Measurements from ENCODE around the gene UIMC1.

UIMC1 gene

DNA sequence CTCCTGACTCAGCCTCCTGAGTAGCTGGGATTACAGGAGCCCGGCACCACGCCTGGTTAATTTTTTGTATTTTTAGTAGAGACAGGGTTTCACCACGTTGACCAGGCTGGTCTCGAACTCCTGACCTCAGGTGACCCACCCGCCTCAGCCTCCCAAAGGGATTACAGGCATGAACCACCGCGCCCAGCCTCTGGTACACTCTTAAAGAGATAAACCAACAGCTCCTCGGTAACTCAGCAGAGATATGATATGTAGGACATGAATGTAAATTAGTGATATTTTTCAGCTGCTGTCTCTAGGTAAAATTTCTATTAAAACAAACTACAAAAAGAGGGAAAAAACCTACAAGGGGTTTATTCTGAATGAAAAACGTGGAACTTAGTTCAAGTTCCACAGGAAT, 64.6 kb downstream of the UIMC1 start:
- Histone ChIP-seq H4K20me1 (peaks cover 60% of the 10 kb centered on the region; the same call in 1 of the 2 replicates), H3K4me3 (no peak overlapping the region), H3K4me2 (no peak overlapping the region), H3K36me3 (peaks cover 93% of the 10 kb centered on the region), H3K27me3 (no peaks in the 10 kb centered on the region), H3K4me1 (no peaks in the 10 kb centered on the region), H3K27ac (no peak overlapping the region), H3K9ac (no peak overlapping the region), H3K9me3 (no peaks in the 10 kb centered on the region)
- no peak for TF ChIP-seq Cebpa-rat (IDR thresholded peaks at IDR 0.05)

DNA sequence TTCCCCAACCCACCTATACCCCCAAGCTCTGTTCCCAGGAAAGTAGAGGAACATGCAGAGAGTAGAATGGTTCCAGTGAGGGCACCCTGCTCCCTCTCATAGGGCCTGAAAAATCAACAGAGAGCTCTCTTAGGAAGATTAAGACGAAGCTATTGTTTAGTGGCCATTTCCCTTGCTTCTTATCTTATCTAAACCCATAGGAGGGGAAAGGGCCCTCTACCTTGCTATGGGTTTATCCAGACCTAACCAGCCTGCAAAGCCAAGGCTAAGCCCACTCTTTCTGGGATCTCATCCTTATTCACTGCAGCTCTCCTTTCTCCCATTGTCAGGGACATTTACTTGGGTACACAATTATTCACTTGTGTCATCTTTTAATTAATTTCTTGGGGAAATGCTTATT, 68.1 kb downstream of the UIMC1 start:
- Histone ChIP-seq H3K4me2 (no peak overlapping the region), H4K20me1 (peaks cover 50% of the 10 kb centered on the region), H3K4me1 (no peaks in the 10 kb centered on the region), H3K36me3 (peaks cover 94% of the 10 kb centered on the region), H3K9me3 (no peaks in the 10 kb centered on the region), H3K9ac (no peak overlapping the region), H3K27ac (no peak overlapping the region), H3K4me3 (no peak overlapping the region), H3K27me3 (no peaks in the 10 kb centered on the region)
- TF ChIP-seq Cebpa-rat (IDR thresholded peaks at IDR 0.05), result no peak

DNA sequence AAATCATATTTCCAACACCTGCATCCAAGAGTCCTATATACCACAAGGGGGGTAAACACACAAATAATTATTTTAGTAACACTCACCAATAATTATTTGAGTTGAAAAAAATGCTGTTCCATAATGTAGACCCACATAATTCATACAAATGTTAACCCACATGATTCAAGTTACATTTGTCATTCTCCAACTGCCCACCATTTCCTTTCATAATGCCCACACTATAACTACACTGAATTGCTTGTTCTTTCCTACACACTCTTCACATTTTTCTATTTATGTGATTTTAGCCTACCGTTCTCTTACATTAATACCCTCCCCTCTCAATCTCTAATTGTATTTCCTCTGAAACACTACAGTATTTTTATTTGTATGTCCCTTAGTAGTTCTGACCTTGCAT, 71.6 kb downstream of the UIMC1 start:
- Histone ChIP-seq H3K27ac (no peak overlapping the region), H3K4me3 (no peak overlapping the region), H3K27me3 (no peaks in the 10 kb centered on the region), H3K9me3 (no peaks in the 10 kb centered on the region), H3K9ac (no peak overlapping the region), H3K36me3 (peaks cover 95% of the 10 kb centered on the region), H4K20me1 (peaks cover 60% of the 10 kb centered on the region), H3K4me2 (no peak overlapping the region), H3K4me1 (no peaks in the 10 kb centered on the region)
- no peak for TF ChIP-seq Cebpa-rat (IDR thresholded peaks at IDR 0.05)

DNA sequence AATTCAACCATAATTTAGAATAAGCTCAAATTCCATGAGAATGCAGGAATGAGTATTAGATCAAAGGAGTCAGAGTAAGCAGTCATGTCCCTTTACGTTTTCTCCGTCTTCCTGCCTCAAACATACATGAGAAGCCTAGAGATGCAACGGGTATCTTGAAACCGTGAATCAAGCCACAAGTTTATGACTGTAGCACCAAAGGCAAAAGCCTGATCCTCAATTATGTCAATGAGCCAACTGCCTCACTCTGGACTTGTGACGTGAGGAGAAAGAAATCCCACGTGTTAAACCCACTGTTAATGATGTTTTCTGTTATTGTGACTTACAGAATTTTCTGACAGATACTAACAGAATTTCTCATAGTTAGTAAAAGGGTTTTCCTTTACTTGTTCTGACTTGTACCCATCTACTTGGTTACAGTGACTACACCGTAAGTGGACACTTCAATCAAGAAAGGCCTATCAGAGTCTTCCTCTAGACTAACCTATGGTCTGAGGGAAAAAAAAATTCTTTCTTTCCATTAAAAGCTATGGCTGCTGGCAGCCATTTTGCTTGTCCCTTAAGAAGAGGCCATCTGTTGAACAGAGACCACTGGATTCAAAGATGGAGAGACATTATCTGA, 72.2 kb downstream of the UIMC1 start:
- no peak overlapping the region for H3K4me2 ChIP-seq
- no peak overlapping the region for H3K27ac ChIP-seq
- H3K4me1 ChIP-seq, result no peaks in the 10 kb centered on the region
- H3K9ac ChIP-seq, result no peak overlapping the region
- H3K4me3 ChIP-seq, result no peak overlapping the region
- peaks cover 95% of the 10 kb centered on the region for H3K36me3 ChIP-seq
- no peaks in the 10 kb centered on the region for H3K9me3 ChIP-seq
- peaks cover 58% of the 10 kb centered on the region for H4K20me1 ChIP-seq
- no peaks in the 10 kb centered on the region for H3K27me3 ChIP-seq
- no peak for TF ChIP-seq Cebpa-rat (IDR thresholded peaks at IDR 0.05)

DNA sequence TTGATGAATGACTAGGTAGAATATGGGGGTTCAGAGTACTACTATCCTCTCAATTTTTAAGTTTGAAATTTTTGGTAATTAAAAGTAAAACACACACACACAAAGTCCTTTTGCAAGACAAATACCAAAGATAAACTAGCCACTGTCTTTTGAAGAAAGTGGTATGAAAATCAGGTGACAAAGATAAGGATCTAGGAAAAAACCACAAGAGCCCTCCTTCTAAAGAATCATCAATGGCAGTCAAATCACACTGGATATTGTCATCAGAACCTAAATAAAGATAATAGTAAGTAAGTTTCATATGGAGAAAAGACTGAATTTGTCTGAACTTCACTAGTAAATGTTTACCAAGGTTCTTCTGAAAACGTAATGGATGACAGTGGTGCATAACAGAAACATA, 76.9 kb downstream of the UIMC1 start:
- H3K4me3 ChIP-seq, result no peak overlapping the region
- no peak for TF ChIP-seq Cebpa-rat (IDR thresholded peaks at IDR 0.05)
- H3K9ac ChIP-seq, result no peak overlapping the region
- H3K4me2 ChIP-seq, result no peak overlapping the region
- no peaks in the 10 kb centered on the region for H3K9me3 ChIP-seq
- H3K27me3 ChIP-seq, result no peaks in the 10 kb centered on the region
- peaks cover 80% of the 10 kb centered on the region for H3K36me3 ChIP-seq
- no peaks in the 10 kb centered on the region for H3K4me1 ChIP-seq
- H3K27ac ChIP-seq, result no peak overlapping the region
- H4K20me1 ChIP-seq, result peaks cover 47% of the 10 kb centered on the region

DNA sequence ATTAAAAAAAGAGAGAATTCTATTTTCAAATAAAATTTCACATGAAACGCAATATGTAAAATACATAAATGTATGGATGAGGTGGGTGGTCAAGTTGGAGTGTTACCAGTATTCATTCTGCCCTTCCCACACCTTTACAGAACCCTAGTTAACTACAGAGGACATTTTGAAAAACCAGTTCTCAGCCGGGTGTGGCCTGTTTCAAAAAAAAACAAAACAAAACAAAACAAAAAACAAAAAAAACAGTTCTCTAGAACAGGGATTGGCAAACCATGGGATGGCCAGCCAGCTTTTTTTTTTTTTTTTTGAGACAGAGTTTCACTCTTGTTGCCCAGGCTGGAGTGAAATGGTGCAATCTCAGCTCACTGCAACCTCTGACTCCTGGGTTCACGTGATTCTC, 79.0 kb downstream of the UIMC1 start:
- no peak overlapping the region for H3K9ac ChIP-seq
- no peak overlapping the region for H3K4me2 ChIP-seq
- no peak overlapping the region for H3K4me3 ChIP-seq
- no peaks in the 10 kb centered on the region for H3K9me3 ChIP-seq
- H3K36me3 ChIP-seq, result peaks cover 73% of the 10 kb centered on the region
- no peak for TF ChIP-seq Cebpa-rat (IDR thresholded peaks at IDR 0.05)
- H3K27me3 ChIP-seq, result no peaks in the 10 kb centered on the region
- H3K4me1 ChIP-seq, result no peaks in the 10 kb centered on the region
- no peak overlapping the region for H3K27ac ChIP-seq
- peaks cover 55% of the 10 kb centered on the region for H4K20me1 ChIP-seq

DNA sequence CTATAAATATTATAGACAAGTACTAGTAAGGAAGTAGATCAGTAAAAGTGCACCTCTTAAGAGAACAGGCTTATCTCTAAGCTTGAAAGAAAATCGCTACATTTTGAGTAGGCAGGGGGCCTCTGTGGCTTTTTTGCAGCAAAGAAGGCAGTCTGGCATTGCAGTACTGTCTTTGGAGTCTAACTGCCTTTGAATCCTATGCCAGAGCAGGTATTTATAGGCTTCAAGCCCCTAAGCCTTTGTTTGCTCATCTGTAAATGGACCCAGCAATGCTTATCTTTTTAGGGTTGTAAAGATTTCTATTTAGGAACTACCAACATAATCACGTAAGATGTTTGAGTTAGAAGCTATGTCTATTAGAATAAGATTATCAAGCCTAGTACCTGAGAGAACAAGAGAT, 83.8 kb downstream of the UIMC1 start:
- Histone ChIP-seq H3K27me3 (no peaks in the 10 kb centered on the region), H3K9ac (no peak overlapping the region), H3K9me3 (no peaks in the 10 kb centered on the region), H3K4me3 (no peak overlapping the region), H3K27ac (no peak overlapping the region), H3K4me1 (no peaks in the 10 kb centered on the region), H3K4me2 (no peak overlapping the region), H3K36me3 (peaks cover 71% of the 10 kb centered on the region), H4K20me1 (peaks cover 55% of the 10 kb centered on the region)
- TF ChIP-seq Cebpa-rat (IDR thresholded peaks at IDR 0.05), result no peak

DNA sequence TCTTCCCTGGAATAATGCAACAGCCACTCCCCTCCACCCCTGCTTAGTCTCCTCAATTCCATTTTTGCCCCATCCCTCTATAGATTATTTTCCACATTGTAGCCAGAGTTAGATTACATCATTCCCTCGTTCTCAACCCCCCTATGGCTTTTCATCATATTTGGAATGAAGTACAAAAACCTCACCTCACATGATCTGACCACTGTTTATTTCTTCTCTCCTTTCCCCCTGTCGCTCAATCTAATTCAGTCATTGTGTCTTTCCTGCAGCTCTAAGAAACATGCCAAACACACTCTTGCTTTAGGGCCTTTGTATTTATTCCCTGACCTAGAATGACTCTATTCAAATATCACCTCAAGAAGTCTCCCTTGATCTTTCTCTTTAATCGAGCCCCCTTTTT, 84.9 kb downstream of the UIMC1 start:
- H3K36me3 ChIP-seq, result peaks cover 71% of the 10 kb centered on the region
- H3K9me3 ChIP-seq, result no peaks in the 10 kb centered on the region
- no peak overlapping the region for H3K4me2 ChIP-seq
- H4K20me1 ChIP-seq, result peaks cover 65% of the 10 kb centered on the region
- no peak overlapping the region for H3K27ac ChIP-seq
- no peaks in the 10 kb centered on the region for H3K27me3 ChIP-seq
- H3K4me3 ChIP-seq, result no peak overlapping the region
- H3K9ac ChIP-seq, result no peak overlapping the region
- no peaks in the 10 kb centered on the region for H3K4me1 ChIP-seq
- no peak for TF ChIP-seq Cebpa-rat (IDR thresholded peaks at IDR 0.05)

DNA sequence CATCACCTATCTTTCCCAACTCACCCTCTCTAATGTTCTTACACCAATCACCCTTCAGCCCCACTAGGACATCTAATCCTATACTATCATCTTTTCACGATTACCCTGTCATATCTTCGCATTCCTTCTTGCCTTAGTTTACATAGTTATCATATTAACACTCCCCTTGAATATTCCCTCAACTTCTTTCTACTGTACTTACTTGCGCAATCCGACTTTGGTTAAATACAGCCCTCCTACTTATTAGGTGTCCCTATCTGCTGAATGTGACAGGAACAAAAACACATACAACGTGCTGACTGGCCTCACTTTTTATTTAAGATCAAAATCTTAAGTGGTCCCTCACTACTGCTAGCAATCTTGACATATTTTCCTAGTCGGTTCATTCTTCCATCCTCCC, 88.0 kb downstream of the UIMC1 start:
- Histone ChIP-seq H3K9me3 (no peaks in the 10 kb centered on the region), H3K27ac (no peak overlapping the region), H3K27me3 (no peaks in the 10 kb centered on the region), H3K4me3 (no peak overlapping the region), H3K9ac (no peak overlapping the region), H3K4me1 (no peaks in the 10 kb centered on the region), H3K36me3 (peaks cover 80% of the 10 kb centered on the region), H4K20me1 (peaks cover 73% of the 10 kb centered on the region), H3K4me2 (no peak overlapping the region)
- no peak for TF ChIP-seq Cebpa-rat (IDR thresholded peaks at IDR 0.05)

DNA sequence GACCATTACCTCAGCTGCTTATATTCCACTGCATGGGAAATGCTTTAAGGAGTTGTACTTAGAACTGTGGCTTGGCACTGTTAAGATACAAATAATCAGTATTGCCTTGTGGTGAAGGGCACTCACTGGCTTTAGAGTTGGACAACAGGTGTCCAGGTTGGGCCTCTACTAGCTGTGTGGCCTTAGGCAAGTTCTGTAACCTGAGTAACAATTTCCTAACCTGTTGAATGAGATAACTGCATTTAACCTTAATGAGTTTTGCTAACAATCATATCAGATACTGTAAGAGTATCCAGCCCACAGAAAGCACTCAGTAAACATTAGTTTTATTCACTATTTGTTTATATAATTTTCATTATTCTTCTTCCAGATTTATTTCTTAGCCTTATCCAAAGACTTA, 90.2 kb downstream of the UIMC1 start:
- no peaks in the 10 kb centered on the region for H3K27me3 ChIP-seq
- H3K27ac ChIP-seq, result no peak overlapping the region
- H3K4me1 ChIP-seq, result no peaks in the 10 kb centered on the region
- peaks cover 76% of the 10 kb centered on the region for H4K20me1 ChIP-seq
- TF ChIP-seq Cebpa-rat (IDR thresholded peaks at IDR 0.05), result no peak
- H3K9me3 ChIP-seq, result no peaks in the 10 kb centered on the region
- H3K4me3 ChIP-seq, result no peak overlapping the region
- no peak overlapping the region for H3K4me2 ChIP-seq
- H3K9ac ChIP-seq, result no peak overlapping the region
- H3K36me3 ChIP-seq, result peaks cover 80% of the 10 kb centered on the region

DNA sequence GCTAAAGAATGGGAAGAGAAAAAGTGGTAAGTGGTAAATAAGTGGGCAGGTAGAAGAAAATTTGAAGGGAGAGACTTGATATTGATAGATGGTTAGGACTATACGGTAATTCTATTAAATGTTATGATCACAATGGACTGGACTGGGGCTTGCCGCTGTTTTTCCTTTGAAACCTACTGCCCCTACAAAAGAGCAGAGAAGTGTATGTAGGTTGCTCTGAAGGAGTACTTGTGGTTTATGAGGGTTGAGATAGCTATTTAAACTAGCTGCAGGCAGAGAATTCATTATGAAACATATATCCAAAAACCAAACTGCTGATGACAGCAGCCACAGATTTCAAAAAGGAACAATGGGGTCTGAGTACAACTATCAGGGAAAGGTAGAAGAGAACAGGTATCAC, 90.7 kb downstream of the UIMC1 start:
- no peak overlapping the region for H3K9ac ChIP-seq
- H3K9me3 ChIP-seq, result no peaks in the 10 kb centered on the region
- no peaks in the 10 kb centered on the region for H3K27me3 ChIP-seq
- H3K4me3 ChIP-seq, result no peak overlapping the region
- peaks cover 77% of the 10 kb centered on the region for H4K20me1 ChIP-seq
- no peak overlapping the region for H3K4me2 ChIP-seq
- TF ChIP-seq Cebpa-rat (IDR thresholded peaks at IDR 0.05), result no peak
- peaks cover 80% of the 10 kb centered on the region for H3K36me3 ChIP-seq
- no peaks in the 10 kb centered on the region for H3K4me1 ChIP-seq
- H3K27ac ChIP-seq, result no peak overlapping the region

Data from BLaER1 (cell line).